ENCODE measurements around the gene CEACAM20. TPM values are rescaled to one million over a fixed set of nuclear protein-coding genes. Genes with fewer than 3 reads are reported as not detected.
"Not testable (repeated sequence)": the region's sequence is repeated elsewhere in the genome, so short reads cannot be mapped to it uniquely, and the experiment has no call there.

Gene CEACAM20
- total RNA-seq, 1 donor from 2014 or later: not detected

DNA sequence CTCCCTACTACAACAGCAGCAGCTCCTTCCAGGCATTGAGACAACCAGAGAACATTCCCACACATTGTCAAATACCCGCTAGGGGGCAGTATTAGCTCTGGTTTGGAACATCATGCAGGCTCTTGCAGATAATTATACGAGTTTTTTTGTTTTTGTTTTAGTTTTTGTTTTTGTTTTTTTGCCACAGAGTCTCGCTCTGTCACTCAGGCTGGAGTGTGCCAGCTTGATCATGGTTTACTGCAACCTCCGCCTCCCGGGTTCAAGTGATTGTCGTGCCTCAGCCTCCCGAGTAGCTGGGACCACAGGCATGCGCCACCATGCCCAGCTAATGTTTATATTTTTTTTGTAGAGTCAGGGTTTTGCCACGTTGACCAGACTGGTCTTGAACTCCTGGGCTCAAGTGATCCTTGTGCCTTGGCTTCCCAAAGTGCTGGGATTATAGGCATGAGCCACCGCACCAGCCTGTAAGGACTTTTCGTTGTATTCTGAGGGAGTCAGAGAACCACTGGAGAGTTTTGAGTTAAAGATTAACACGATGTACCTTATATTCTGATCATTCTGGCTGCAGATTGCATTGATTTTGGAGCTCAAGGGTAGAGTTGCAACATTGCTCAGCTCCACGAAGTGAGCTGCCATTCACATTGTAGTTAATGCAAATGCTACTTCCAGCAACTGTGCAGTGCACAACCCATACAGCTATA, 41.7 kb upstream of the CEACAM20 start:
- intact Hi-C loops (cut with DNase I): no loop called here
- no peak overlapping the region for H3K4me3 ChIP-seq
- no peak for DNase-seq (ENCODE audit: extremely low spot score in 2 of 2)
- TF ChIP-seq, protein P1, sequence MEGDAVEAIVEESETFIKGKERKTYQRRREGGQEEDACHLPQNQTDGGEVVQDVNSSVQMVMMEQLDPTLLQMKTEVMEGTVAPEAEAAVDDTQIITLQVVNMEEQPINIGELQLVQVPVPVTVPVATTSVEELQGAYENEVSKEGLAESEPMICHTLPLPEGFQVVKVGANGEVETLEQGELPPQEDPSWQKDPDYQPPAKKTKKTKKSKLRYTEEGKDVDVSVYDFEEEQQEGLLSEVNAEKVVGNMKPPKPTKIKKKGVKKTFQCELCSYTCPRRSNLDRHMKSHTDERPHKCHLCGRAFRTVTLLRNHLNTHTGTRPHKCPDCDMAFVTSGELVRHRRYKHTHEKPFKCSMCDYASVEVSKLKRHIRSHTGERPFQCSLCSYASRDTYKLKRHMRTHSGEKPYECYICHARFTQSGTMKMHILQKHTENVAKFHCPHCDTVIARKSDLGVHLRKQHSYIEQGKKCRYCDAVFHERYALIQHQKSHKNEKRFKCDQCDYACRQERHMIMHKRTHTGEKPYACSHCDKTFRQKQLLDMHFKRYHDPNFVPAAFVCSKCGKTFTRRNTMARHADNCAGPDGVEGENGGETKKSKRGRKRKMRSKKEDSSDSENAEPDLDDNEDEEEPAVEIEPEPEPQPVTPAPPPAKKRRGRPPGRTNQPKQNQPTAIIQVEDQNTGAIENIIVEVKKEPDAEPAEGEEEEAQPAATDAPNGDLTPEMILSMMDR (IDR thresholded peaks at IDR 0.05): peak; percentile 41 to 54 (median 42)
- no peak for TF ChIP-seq POLR2AphosphoS5 (IDR thresholded peaks at IDR 0.05; ENCODE audit: insufficient read depth in 1 of 2, low read depth in 1 of 2)
- H3K4me1 ChIP-seq: no peaks in the 10 kb centered on the region
- no peaks in the 10 kb centered on the region for H3K27me3 ChIP-seq
- H3K9me3 ChIP-seq: no peaks in the 10 kb centered on the region
- no peaks in the 10 kb centered on the region for H3K36me3 ChIP-seq
- H3K27ac ChIP-seq: no peak overlapping the region

DNA sequence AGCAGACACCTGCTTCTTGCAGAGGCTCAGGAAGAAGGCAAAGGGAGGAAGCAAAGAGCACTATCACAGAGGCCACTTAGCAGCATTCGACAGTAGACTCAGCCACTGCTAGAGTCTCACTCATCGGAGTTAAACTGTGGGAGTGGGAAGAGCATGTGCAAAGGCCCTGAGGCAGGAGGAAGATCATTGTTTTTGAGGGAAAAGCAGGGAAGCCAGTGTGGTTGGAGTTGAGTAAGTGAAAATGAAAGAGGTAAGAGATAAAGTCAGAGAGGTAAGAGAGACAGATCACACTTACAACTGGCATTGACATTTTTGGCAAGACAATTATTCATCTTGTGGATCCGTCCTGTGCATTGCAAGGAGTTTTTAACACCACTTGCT, 41.1 kb upstream of the CEACAM20 start:
- H3K9me3 ChIP-seq: no peaks in the 10 kb centered on the region
- no peaks in the 10 kb centered on the region for H3K36me3 ChIP-seq
- H3K4me3 ChIP-seq: no peak overlapping the region
- TF ChIP-seq, protein P1 (IDR thresholded peaks at IDR 0.05): no peak
- TF ChIP-seq POLR2AphosphoS5 (IDR thresholded peaks at IDR 0.05; ENCODE audit: insufficient read depth in 1 of 2, low read depth in 1 of 2) (no peak), POLR2A (IDR thresholded peaks at IDR 0.05) (no peak)
- no peak for DNase-seq (ENCODE audit: extremely low spot score in 2 of 2)
- intact Hi-C loops (cut with DNase I): no loop called here
- H3K27me3 ChIP-seq: no peaks in the 10 kb centered on the region
- H3K4me1 ChIP-seq: no peaks in the 10 kb centered on the region
- no peak overlapping the region for H3K27ac ChIP-seq

DNA sequence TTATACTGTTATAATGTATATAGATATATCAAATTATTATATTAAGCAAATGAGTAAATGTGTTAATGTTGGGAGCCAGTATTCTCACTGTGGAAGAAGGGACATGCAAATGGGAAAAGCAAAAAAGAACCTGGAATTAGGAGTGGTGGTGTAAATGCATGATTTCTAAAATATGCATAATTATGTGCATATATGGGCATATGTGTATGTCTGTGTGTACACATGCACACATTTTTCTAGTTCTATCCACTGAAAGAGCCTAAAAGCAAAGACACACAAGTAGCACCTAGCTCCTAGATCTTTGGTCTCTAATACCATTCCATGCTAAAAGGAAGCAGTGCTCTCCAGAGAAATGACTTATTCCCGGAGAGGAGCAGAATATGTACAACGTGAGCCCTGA, 38.3 kb upstream of the CEACAM20 start:
- H3K27ac ChIP-seq: no peak overlapping the region
- H3K9me3 ChIP-seq: no peaks in the 10 kb centered on the region
- intact Hi-C loops (cut with DNase I): no loop called here
- DNase-seq (ENCODE audit: extremely low spot score in 2 of 2): no peak
- no peaks in the 10 kb centered on the region for H3K4me1 ChIP-seq
- no peaks in the 10 kb centered on the region for H3K27me3 ChIP-seq
- no peaks in the 10 kb centered on the region for H3K36me3 ChIP-seq
- no peak overlapping the region for H3K4me3 ChIP-seq
- TF ChIP-seq POLR2AphosphoS5 (IDR thresholded peaks at IDR 0.05; ENCODE audit: insufficient read depth in 1 of 2, low read depth in 1 of 2): no peak
- TF ChIP-seq, protein P1 (IDR thresholded peaks at IDR 0.05): no peak
- TF ChIP-seq POLR2A (IDR thresholded peaks at IDR 0.05): no peak

DNA sequence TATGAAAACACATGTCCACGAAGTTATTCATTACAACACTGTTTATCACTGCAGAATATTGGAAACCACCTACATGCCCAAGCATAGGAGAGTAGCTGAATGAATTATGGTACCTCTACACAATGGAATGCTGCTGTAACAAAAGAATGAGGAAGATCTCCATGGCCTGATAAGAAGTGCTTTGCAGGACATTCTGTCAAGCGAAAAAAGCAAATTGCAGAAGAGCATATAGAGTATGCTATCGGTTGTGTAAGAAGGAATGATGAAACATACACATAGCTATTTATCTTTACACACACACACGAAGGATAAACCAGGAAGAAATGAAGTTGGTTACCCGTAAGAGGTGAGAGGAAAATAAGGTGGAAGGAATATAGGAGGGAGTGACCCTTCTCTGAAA, 37.5 kb upstream of the CEACAM20 start:
- Histone ChIP-seq H3K27me3 (no peaks in the 10 kb centered on the region), H3K4me1 (no peaks in the 10 kb centered on the region), H3K4me3 (no peak overlapping the region), H3K9me3 (no peaks in the 10 kb centered on the region), H3K27ac (no peak overlapping the region), H3K36me3 (no peaks in the 10 kb centered on the region)
- TF ChIP-seq POLR2AphosphoS5 (IDR thresholded peaks at IDR 0.05; ENCODE audit: insufficient read depth in 1 of 2, low read depth in 1 of 2): no peak
- TF ChIP-seq POLR2A (IDR thresholded peaks at IDR 0.05): no peak
- TF ChIP-seq, protein P1 (IDR thresholded peaks at IDR 0.05): no peak
- DNase-seq (ENCODE audit: extremely low spot score in 2 of 2): no peak
- intact Hi-C loops (cut with DNase I): no loop called here

DNA sequence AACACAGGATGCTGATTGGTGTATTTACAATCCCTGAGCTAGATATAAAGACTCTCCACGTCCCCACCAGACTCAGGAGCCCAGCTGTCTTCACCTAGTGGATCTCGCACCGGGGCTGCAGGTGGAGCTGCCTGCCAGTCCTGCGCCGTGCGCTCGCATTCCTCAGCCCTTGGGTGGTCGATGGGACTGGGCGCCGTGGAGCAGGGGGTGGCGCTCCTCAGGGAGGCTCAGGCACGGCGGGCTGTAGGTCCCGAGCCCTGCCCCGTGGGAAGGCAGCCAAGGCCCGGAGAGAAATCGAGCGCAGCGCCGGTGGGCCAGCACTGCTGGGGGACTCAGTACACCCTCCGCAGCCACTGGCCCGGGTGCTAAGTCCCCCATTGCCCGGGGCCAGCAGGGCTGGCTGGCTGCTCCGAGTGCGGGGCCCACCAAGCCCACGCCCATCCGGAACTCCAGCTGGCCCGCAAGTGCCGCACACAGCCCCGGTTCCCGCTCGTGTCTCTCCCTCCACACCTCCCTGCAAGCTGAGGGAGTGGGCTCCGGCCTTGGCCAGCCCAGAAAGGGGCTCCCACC, 33.7 kb upstream of the CEACAM20 start:
- H3K36me3 ChIP-seq; H3K27me3 ChIP-seq; H3K4me3 ChIP-seq; H3K27ac ChIP-seq; H3K9me3 ChIP-seq; intact Hi-C loops (cut with DNase I); DNase-seq (ENCODE audit: extremely low spot score in 2 of 2); H3K4me1 ChIP-seq: not testable (repeated sequence)

Data from vagina (tissue), 2 donors.